ENCODE results near the gene TIMP3. TPM values are rescaled to one million over a fixed set of nuclear protein-coding genes. Genes with fewer than 3 reads are reported as not detected.

Gene TIMP3
- total and polyA plus RNA-seq, 2 donors (not counting 1 experiment from before 2014, with no cell fraction given), result not detected

DNA sequence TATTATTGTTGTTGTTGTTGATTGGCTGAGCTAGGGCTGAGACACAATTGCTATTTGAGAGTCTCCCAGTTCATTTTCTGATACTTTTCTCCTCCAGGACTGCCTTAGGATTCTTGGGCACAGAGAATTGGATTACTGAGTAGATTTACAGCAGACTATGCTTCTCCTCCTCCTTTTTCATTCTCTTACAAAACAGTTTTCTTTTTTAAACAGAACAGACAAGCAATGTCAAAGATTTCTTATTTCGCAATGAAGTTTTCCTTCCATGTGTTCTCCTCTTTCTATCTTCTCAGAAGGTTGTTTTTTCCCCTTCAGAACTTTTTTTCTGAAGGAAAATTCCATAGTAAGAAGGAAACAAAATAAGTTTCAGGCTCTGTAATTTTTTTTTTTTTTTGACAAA lies 19.8 kb upstream of the TIMP3 start:
- ATAC-seq (ENCODE audit: low read depth) (no peak), DNase-seq (no peak)
- H3K27ac Mint-ChIP-seq, result no peak overlapping the region
- no peaks in the 10 kb centered on the region for H3K36me3 ChIP-seq (replicated peaks in 1 of 2; ENCODE audit: control extremely low read depth in 1 of 2, control insufficient read depth in 1 of 2, extremely low read depth in 1 of 2, insufficient read depth in 2 of 2, low read length in 1 of 2)
- no peak overlapping the region for H2AFZ ChIP-seq (ENCODE audit: insufficient read depth, low read depth, low read length, poor library complexity, severe bottlenecking)
- ChIA-PET POLR2A (no interaction called here), CTCF (no interaction called here)
- H3K4me1 ChIP-seq (ENCODE audit: control insufficient read depth in 2 of 2, insufficient read depth in 2 of 2, low read length in 2 of 2), result no peaks in the 10 kb centered on the region
- H3K9me3 Mint-ChIP-seq (ENCODE audit: insufficient read depth), result no peaks in the 10 kb centered on the region
- intact Hi-C loops (cut with micrococcal nuclease), result no loop called here
- H3K4me3 Mint-ChIP-seq, result no peak overlapping the region
- no peaks in the 10 kb centered on the region for H3K4me1 Mint-ChIP-seq
- no peak overlapping the region for H3K4me2 ChIP-seq (replicated peaks; ENCODE audit: low read depth, low read length, poor library complexity, severe bottlenecking)
- H3K27me3 ChIP-seq (replicated peaks in 1 of 4; ENCODE audit: control extremely low read depth in 1 of 4, control insufficient read depth in 3 of 4, insufficient read depth in 4 of 4, low read length in 3 of 4), result no peaks in the 10 kb centered on the region
- no peaks in the 10 kb centered on the region for H3K9me3 ChIP-seq (ENCODE audit: control extremely low read depth in 1 of 3, control insufficient read depth in 2 of 3, insufficient read depth in 1 of 3, low read length in 2 of 3)
- no peaks in the 10 kb centered on the region for H4K20me1 ChIP-seq (ENCODE audit: control insufficient read depth, insufficient read depth, low read length, poor library complexity, severe bottlenecking)
- no peak overlapping the region for H3K9ac ChIP-seq (ENCODE audit: low read length)
- H3K27ac ChIP-seq (ENCODE audit: low read length in 2 of 2), result no peak overlapping the region
- no peaks in the 10 kb centered on the region for H3K27me3 Mint-ChIP-seq
- H3K79me2 ChIP-seq (ENCODE audit: control insufficient read depth, insufficient read depth, low read length), result no peaks in the 10 kb centered on the region
- WGBS (ENCODE audit: insufficient coverage), result no CpG with 5 or more reads among the region's 1 CpG
- no peak overlapping the region for H3K4me3 ChIP-seq (ENCODE audit: control extremely low read depth in 1 of 5, extremely low read depth in 1 of 5, insufficient read depth in 1 of 5, low read depth in 2 of 5, low read length in 4 of 5)
- TF ChIP-seq, protein P1, sequence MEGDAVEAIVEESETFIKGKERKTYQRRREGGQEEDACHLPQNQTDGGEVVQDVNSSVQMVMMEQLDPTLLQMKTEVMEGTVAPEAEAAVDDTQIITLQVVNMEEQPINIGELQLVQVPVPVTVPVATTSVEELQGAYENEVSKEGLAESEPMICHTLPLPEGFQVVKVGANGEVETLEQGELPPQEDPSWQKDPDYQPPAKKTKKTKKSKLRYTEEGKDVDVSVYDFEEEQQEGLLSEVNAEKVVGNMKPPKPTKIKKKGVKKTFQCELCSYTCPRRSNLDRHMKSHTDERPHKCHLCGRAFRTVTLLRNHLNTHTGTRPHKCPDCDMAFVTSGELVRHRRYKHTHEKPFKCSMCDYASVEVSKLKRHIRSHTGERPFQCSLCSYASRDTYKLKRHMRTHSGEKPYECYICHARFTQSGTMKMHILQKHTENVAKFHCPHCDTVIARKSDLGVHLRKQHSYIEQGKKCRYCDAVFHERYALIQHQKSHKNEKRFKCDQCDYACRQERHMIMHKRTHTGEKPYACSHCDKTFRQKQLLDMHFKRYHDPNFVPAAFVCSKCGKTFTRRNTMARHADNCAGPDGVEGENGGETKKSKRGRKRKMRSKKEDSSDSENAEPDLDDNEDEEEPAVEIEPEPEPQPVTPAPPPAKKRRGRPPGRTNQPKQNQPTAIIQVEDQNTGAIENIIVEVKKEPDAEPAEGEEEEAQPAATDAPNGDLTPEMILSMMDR (IDR thresholded peaks at IDR 0.05), result no peak
- TF ChIP-seq EZH2 (IDR thresholded peaks at IDR 0.05; ENCODE audit: borderline replicate concordance, insufficient read depth, low read depth, low read length, poor library complexity, severe bottlenecking), result no peak

DNA sequence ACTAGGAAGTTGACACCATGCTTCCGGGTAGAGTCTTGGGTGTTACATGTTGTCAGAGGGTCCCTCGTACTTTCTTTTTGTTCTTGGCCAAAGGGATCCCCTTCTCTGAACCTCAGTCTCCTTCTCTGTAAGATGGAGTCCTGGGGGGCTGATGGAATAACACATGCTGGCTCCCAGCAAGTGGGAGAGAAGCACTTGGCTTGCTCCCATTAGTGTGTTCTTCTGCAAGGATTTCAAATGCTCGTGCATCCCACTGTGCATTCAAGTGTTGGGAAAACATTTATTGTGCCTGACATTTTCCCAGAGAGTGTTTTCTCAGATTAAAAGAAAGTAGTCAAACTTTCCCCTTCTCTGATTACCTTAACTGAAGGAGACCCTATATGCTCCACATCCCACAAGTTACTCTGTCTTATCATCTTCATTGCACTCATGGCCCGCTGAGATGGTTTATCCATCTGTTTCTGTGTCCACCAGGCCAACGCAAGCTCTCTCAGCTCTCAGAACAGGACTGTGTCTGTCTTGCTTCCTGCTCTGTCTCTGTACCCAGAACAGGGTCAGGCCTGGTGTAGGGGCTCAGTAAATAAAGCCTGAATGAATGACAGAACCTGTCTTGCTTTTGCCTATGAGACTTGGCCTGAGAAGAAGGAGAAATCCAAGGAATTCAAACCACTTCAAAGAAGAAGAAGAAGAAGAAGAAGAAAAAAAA lies 16.0 kb upstream of the TIMP3 start:
- no peaks in the 10 kb centered on the region for H3K4me1 Mint-ChIP-seq
- H3K79me2 ChIP-seq (ENCODE audit: control insufficient read depth, insufficient read depth, low read length), result no peaks in the 10 kb centered on the region
- no peak overlapping the region for H3K27ac ChIP-seq (ENCODE audit: low read length in 2 of 2)
- DNase-seq (no peak), ATAC-seq (ENCODE audit: low read depth) (no peak)
- no peak overlapping the region for H3K4me2 ChIP-seq (replicated peaks; ENCODE audit: low read depth, low read length, poor library complexity, severe bottlenecking)
- H3K9me3 Mint-ChIP-seq (ENCODE audit: insufficient read depth), result no peaks in the 10 kb centered on the region
- H3K9me3 ChIP-seq (ENCODE audit: control extremely low read depth in 1 of 3, control insufficient read depth in 2 of 3, insufficient read depth in 1 of 3, low read length in 2 of 3), result no peaks in the 10 kb centered on the region
- intact Hi-C loops (cut with micrococcal nuclease), result no loop called here
- H2AFZ ChIP-seq (ENCODE audit: insufficient read depth, low read depth, low read length, poor library complexity, severe bottlenecking), result no peak overlapping the region
- H3K4me3 Mint-ChIP-seq, result no peak overlapping the region
- H3K27me3 ChIP-seq (replicated peaks in 1 of 4; ENCODE audit: control extremely low read depth in 1 of 4, control insufficient read depth in 3 of 4, insufficient read depth in 4 of 4, low read length in 3 of 4), result no peaks in the 10 kb centered on the region
- H4K20me1 ChIP-seq (ENCODE audit: control insufficient read depth, insufficient read depth, low read length, poor library complexity, severe bottlenecking), result no peaks in the 10 kb centered on the region
- H3K4me3 ChIP-seq (ENCODE audit: control extremely low read depth in 1 of 5, extremely low read depth in 1 of 5, insufficient read depth in 1 of 5, low read depth in 2 of 5, low read length in 4 of 5), result no peak overlapping the region
- no peak overlapping the region for H3K9ac ChIP-seq (ENCODE audit: low read length)
- H3K36me3 ChIP-seq (replicated peaks in 1 of 2; ENCODE audit: control extremely low read depth in 1 of 2, control insufficient read depth in 1 of 2, extremely low read depth in 1 of 2, insufficient read depth in 2 of 2, low read length in 1 of 2), result no peaks in the 10 kb centered on the region
- H3K4me1 ChIP-seq (ENCODE audit: control insufficient read depth in 2 of 2, insufficient read depth in 2 of 2, low read length in 2 of 2), result no peaks in the 10 kb centered on the region
- ChIA-PET POLR2A (no interaction called here), CTCF (no interaction called here)
- 86% methylated on average over 2 of the region's 5 CpGs for WGBS (ENCODE audit: insufficient coverage)
- no peak for TF ChIP-seq EZH2 (IDR thresholded peaks at IDR 0.05; ENCODE audit: borderline replicate concordance, insufficient read depth, low read depth, low read length, poor library complexity, severe bottlenecking)
- TF ChIP-seq, protein P1 (IDR thresholded peaks at IDR 0.05), result no peak
- peaks cover 14% of the 10 kb centered on the region for H3K27me3 Mint-ChIP-seq
- no peak overlapping the region for H3K27ac Mint-ChIP-seq

All from B cell (primary cell).